IMR-90 (cell line): ENCODE measurements around the gene ATP2B2. TPM values are rescaled to one million over a fixed set of nuclear protein-coding genes. Genes with fewer than 3 reads are reported as not detected.

Experiments
- ATAC-seq: fragments of 200-7000 bp; cut with Tn5 transposase; 2 replicates; pipeline ENCODE4 v1.9.1; 2020; ENCODE audit warnings: low read depth, mild to moderate bottlenecking, moderate library complexity
- BruUV-seq: library from RNA; stranded (reverse); fragments of 400-500 nt; replicated peaks from 2 replicates; lab custom pipeline; 2021; lab: Mats Ljungman, UMichigan
- CTCF ChIA-PET: fragments of 300-600 bp; formaldehyde crosslinking; extraction: SDS; loops from one replicate; lab custom pipeline; 2021; ENCODE audit warnings: antibody characterized with exemption; lab: Yijun Ruan, JAX
- POLR2A ChIA-PET: fragments of 300-600 bp; sonication (Branson Sonifier 250); formaldehyde crosslinking; loops from one replicate; lab custom pipeline; 2022; ENCODE audit warnings: antibody characterized with exemption; ENCODE audit not compliant: unreplicated experiment; lab: Charles Lee
- DNase-seq: peaks from one replicate; pipeline ENCODE4 v3.0.0; 2013
- H2AFZ ChIP-seq: replicated peaks from 2 replicates; pipeline ENCODE3; 2013; ENCODE audit warnings: low read length, mild to moderate bottlenecking; ENCODE audit not compliant: poor library complexity
- H2AK5ac ChIP-seq: 2 replicates; pipeline ENCODE4 v1.6.1; 2013; ENCODE audit warnings: low read depth, low read length, inconsistent platforms
- H2AK9ac ChIP-seq: replicated peaks from 2 replicates; pipeline ENCODE3; 2013; ENCODE audit warnings: mild to moderate bottlenecking, low read depth, low read length, moderate library complexity; ENCODE audit not compliant: poor library complexity
- H2BK120ac ChIP-seq: 2 replicates; pipeline ENCODE4 v1.6.1; 2013; ENCODE audit warnings: low read depth, low read length, inconsistent platforms
- H2BK15ac ChIP-seq: 3 replicates; pipeline ENCODE4 v1.6.1; 2013; ENCODE audit warnings: low read depth, low read length, inconsistent platforms
- H2BK20ac ChIP-seq: 2 replicates; pipeline ENCODE4 v1.6.1; 2013; ENCODE audit warnings: low read depth, mild to moderate bottlenecking, inconsistent platforms, low read length, moderate library complexity
- H2BK5ac ChIP-seq: 2 replicates; pipeline ENCODE4 v1.6.1; 2013; ENCODE audit warnings: mild to moderate bottlenecking, low read depth, low read length, inconsistent platforms; ENCODE audit not compliant: poor library complexity, severe bottlenecking
- H3K14ac ChIP-seq: replicated peaks from 2 replicates; pipeline ENCODE4 v1.6.1; 2013; ENCODE audit warnings: low read depth, low read length, inconsistent platforms
- H3K18ac ChIP-seq: 2 replicates; pipeline ENCODE4 v1.6.1; 2013; ENCODE audit warnings: low read depth, low read length, control low read depth
- H3K23ac ChIP-seq: 2 replicates; pipeline ENCODE4 v1.6.1; 2013; ENCODE audit warnings: low read depth, low read length, inconsistent platforms
- H3K27ac ChIP-seq: 2 replicates; pipeline ENCODE4 v1.5.1; 2013; ENCODE audit warnings: mild to moderate bottlenecking, control low read depth, low read length; ENCODE audit not compliant: insufficient read depth
- H3K27me3 ChIP-seq: 2 replicates; pipeline ENCODE4 v1.6.1; 2013; ENCODE audit warnings: low read length; ENCODE audit not compliant: control insufficient read depth, insufficient read depth
- H3K36me3 ChIP-seq: 2 replicates; pipeline ENCODE4 v1.6.1; 2013; ENCODE audit warnings: low read length, mixed read lengths; ENCODE audit not compliant: control insufficient read depth, insufficient read depth
- H3K4ac ChIP-seq: 2 replicates; pipeline ENCODE4 v1.6.1; 2013; ENCODE audit warnings: low read depth, low read length, inconsistent platforms
- H3K4me1 ChIP-seq: 2 replicates; pipeline ENCODE4 v1.6.1; 2013; ENCODE audit warnings: low read length, mixed read lengths; ENCODE audit not compliant: control insufficient read depth, insufficient read depth
- H3K4me2 ChIP-seq: 2 replicates; pipeline ENCODE4 v1.6.1; 2013; ENCODE audit warnings: low read depth, mild to moderate bottlenecking, control low read depth, low read length, moderate library complexity
- H3K4me3 ChIP-seq: 2 replicates; pipeline ENCODE4 v1.5.1; 2013; ENCODE audit warnings: low read depth, mild to moderate bottlenecking, control low read depth, low read length, moderate library complexity; ENCODE audit not compliant: insufficient read depth
- H3K56ac ChIP-seq: 2 replicates; pipeline ENCODE4 v1.6.1; 2013; ENCODE audit warnings: low read length, inconsistent platforms; ENCODE audit not compliant: insufficient read depth; ENCODE audit errors: extremely low read depth
- H3K79me1 ChIP-seq, 2 experiments: 2 replicates each; pipeline ENCODE4 v1.6.1; 2013; ENCODE audit warnings: low read length in 2 of 2, inconsistent platforms in 1 of 2, low read depth in 1 of 2
- H3K9ac ChIP-seq: 2 replicates; pipeline ENCODE4 v1.6.1; 2013; ENCODE audit warnings: low read depth, low read length, control low read depth
- H3K9me1 ChIP-seq: 2 replicates; pipeline ENCODE4 v1.6.1; 2013; ENCODE audit warnings: low read length, inconsistent platforms; ENCODE audit not compliant: insufficient read depth
- H3K9me3 ChIP-seq: 2 replicates; pipeline ENCODE4 v1.6.1; 2013; ENCODE audit warnings: low read length; ENCODE audit not compliant: control insufficient read depth, insufficient read depth
- H4K20me1 ChIP-seq: 2 replicates; pipeline ENCODE4 v1.6.1; 2013; ENCODE audit warnings: low read length, inconsistent platforms; ENCODE audit not compliant: insufficient read depth
- H4K5ac ChIP-seq: 2 replicates; pipeline ENCODE4 v1.6.1; 2013; ENCODE audit warnings: mild to moderate bottlenecking, low read depth, low read length, control low read depth
- H4K8ac ChIP-seq, 2 experiments: 2 replicates each; pipeline ENCODE4 v1.6.1; 2013; ENCODE audit warnings: low read depth in 2 of 2, low read length in 2 of 2, control low read depth in 1 of 2, inconsistent platforms in 1 of 2
- H4K91ac ChIP-seq: 2 replicates; pipeline ENCODE4 v1.6.1; 2013; ENCODE audit warnings: low read depth, low read length, inconsistent platforms; ENCODE audit not compliant: insufficient read depth
- BHLHE40 ChIP-seq: fragments of 150-350 bp; IDR thresholded peaks from 2 replicates; pipeline ENCODE4 v1.6.1; 2016; ENCODE audit warnings: mild to moderate bottlenecking, low read depth, low read length
- CEBPB ChIP-seq: IDR thresholded peaks from 2 replicates; pipeline ENCODE4 v1.6.1; 2012; ENCODE audit warnings: low read depth, low read length, improper control_type of control experiment
- CHD1 ChIP-seq: IDR thresholded peaks from 2 replicates; pipeline ENCODE4 v1.6.1; 2012; ENCODE audit warnings: low read depth, low read length, improper control_type of control experiment
- CTCF ChIP-seq: conservative IDR thresholded peaks from 2 replicates; pipeline ENCODE4 v1.5.1; 2012; ENCODE audit warnings: mild to moderate bottlenecking, low read depth, low read length, improper control_type of control experiment
- ELK1 ChIP-seq: fragments of 150-350 bp; IDR thresholded peaks from 2 replicates; pipeline ENCODE4 v1.6.1; 2016; ENCODE audit warnings: low read depth, mild to moderate bottlenecking, low read length, moderate library complexity, borderline replicate concordance
- FOS ChIP-seq: fragments of 150-350 bp; IDR thresholded peaks from 2 replicates; pipeline ENCODE4 v1.6.1; 2016; ENCODE audit warnings: low read depth, low read length
- MAFK ChIP-seq: IDR thresholded peaks from 2 replicates; pipeline ENCODE4 v1.6.1; 2012; ENCODE audit warnings: low read depth, low read length, improper control_type of control experiment
- MAZ ChIP-seq: IDR thresholded peaks from 2 replicates; pipeline ENCODE4 v1.6.1; 2012; ENCODE audit warnings: low read depth, mild to moderate bottlenecking, low read length, improper control_type of control experiment, moderate library complexity, borderline replicate concordance
- MXI1 ChIP-seq: IDR thresholded peaks from 2 replicates; pipeline ENCODE4 v1.6.1; 2012; ENCODE audit warnings: low read depth, mild to moderate bottlenecking, low read length, moderate library complexity, borderline replicate concordance
- NFE2L2 ChIP-seq: fragments of 150-350 bp; IDR thresholded peaks from 2 replicates; pipeline ENCODE4 v1.6.1; 2016; ENCODE audit warnings: low read depth, mild to moderate bottlenecking, low read length
- POLR2A ChIP-seq: IDR thresholded peaks from 2 replicates; pipeline ENCODE4 v1.6.1; 2012; ENCODE audit warnings: mild to moderate bottlenecking, low read depth, low read length
- RAD21 ChIP-seq: IDR thresholded peaks from 2 replicates; pipeline ENCODE4 v1.6.1; 2012; ENCODE audit warnings: low read length, improper control_type of control experiment
- RCOR1 ChIP-seq: IDR thresholded peaks from 2 replicates; pipeline ENCODE4 v1.6.1; 2012; ENCODE audit warnings: mild to moderate bottlenecking, low read length, improper control_type of control experiment; ENCODE audit not compliant: insufficient replicate concordance
- RFX5 ChIP-seq: IDR thresholded peaks from 2 replicates; pipeline ENCODE4 v1.8.0; 2012; ENCODE audit warnings: low read depth, mild to moderate bottlenecking, low read length, moderate library complexity
- SMC3 ChIP-seq: fragments of 150-350 bp; IDR thresholded peaks from 2 replicates; pipeline ENCODE4 v1.6.1; 2016; ENCODE audit warnings: low read depth, mild to moderate bottlenecking, antibody characterized with exemption, low read length, moderate library complexity
- USF2 ChIP-seq: fragments of 150-350 bp; IDR thresholded peaks from 2 replicates; pipeline ENCODE4 v1.6.1; 2017; ENCODE audit warnings: mild to moderate bottlenecking, antibody characterized with exemption, low read length, low read depth
- WGBS, 2 experiments: methylation state at CpG; one replicate each; pipeline versions ENCODE4 v1.1.5 to v1.1.7; 2013; ENCODE audit warnings: missing lambda C conversion rate in 2 of 2; ENCODE audit not compliant: insufficient read length in 1 of 2; ENCODE audit errors: extremely low coverage in 2 of 2; 5-methylcytosine and 5-hydroxymethylcytosine counted together
- dilution Hi-C: fragments of 300-500 bp; cut with HindIII; formaldehyde crosslinking; loops from one replicate; pipeline ENCODE4 v1.14.3; 2018; ENCODE audit warnings: low sequenced_read_pairs; ENCODE audit not compliant: unreplicated experiment
- in situ Hi-C: fragments of 300-500 bp; cut with MboI; formaldehyde crosslinking; loops from 3 replicates; pipeline ENCODE4 v1.14.3; 2019; ENCODE audit warnings: low sequenced_read_pairs, inconsistent platforms, mixed read lengths
- intact Hi-C: fragments of 100-400 bp; cut with micrococcal nuclease; formaldehyde crosslinking; loops from 2 replicates; pipeline ENCODE4 v1.10.0; 2022
- polyA plus RNA-seq, 3 experiments: library from polyadenylated mRNA; depleted of rRNA; stranded (reverse); fragments of >200 nt; gene quantifications; 2 replicates each; pipeline ENCODE4 v1.2.3, GENCODE V29; 2012; ENCODE audit warnings: low replicate concordance in 1 of 3
- total RNA-seq: library from RNA; depleted of rRNA; stranded (reverse); fragments of >200 nt; gene quantifications from 2 replicates; pipeline ENCODE4 v1.2.3, GENCODE V29; 2012

ATP2B2 gene
- total and polyA plus RNA-seq, 2 of the 4 experiments (the other 2 are of a cell fraction), result under 0.01 to 0.02 TPM

GRCh38 chr3:10396083-10396482 lies 109.3 kb downstream of the ATP2B2 start:
- no peak overlapping the region for H3K9ac ChIP-seq
- DNase-seq (no peak), ATAC-seq (no peak)
- H2AFZ ChIP-seq, result no peak overlapping the region
- H3K4me3 ChIP-seq, result no peak overlapping the region
- no peak overlapping the region for H3K4ac ChIP-seq
- H3K23ac ChIP-seq, result no peak overlapping the region
- no peak overlapping the region for H2AK9ac ChIP-seq
- H3K14ac ChIP-seq, result no peak overlapping the region
- H2BK15ac ChIP-seq, result no peak overlapping the region
- in situ Hi-C loops (no loop called here), dilution Hi-C loops (no loop called here), intact Hi-C loops (no loop called here)
- H3K36me3 ChIP-seq, result no peaks in the 10 kb centered on the region
- H3K56ac ChIP-seq, result no peak overlapping the region
- peaks cover 3% of the 10 kb centered on the region for H3K4me1 ChIP-seq
- no peak overlapping the region for H2BK120ac ChIP-seq
- POLR2A ChIA-PET, result no interaction called here
- H3K9me3 ChIP-seq, result no peaks in the 10 kb centered on the region
- H4K8ac ChIP-seq, result no peak overlapping the region
- no peaks in the 10 kb centered on the region for H3K79me1 ChIP-seq
- H4K20me1 ChIP-seq, result no peaks in the 10 kb centered on the region; the same call in 1 of the 2 replicates
- TF ChIP-seq ELK1 (no peak), SMC3 (no peak), CTCF (no peak), RAD21 (no peak), RCOR1 (no peak), NFE2L2 (no peak), CEBPB (no peak), FOS (no peak), MXI1 (no peak), MAFK (no peak), RFX5 (no peak), USF2 (no peak), CHD1 (no peak), POLR2A (no peak), BHLHE40 (no peak), MAZ (no peak)
- CTCF ChIA-PET, result interaction anchor here (0.6 kb wide), 1 partner anchor 342 kb away, joined by 3 read pairs; no protein-coding TSS in a partner anchor
- no peak overlapping the region for H4K5ac ChIP-seq
- no peak overlapping the region for H4K91ac ChIP-seq
- no peaks in the 10 kb centered on the region for H3K9me1 ChIP-seq
- H3K4me2 ChIP-seq, result no peak overlapping the region
- no TSS peak for BruUV-seq
- H2BK5ac ChIP-seq, result no peak overlapping the region
- no peak overlapping the region for H2BK20ac ChIP-seq
- peaks cover 38% of the 10 kb centered on the region for H3K27me3 ChIP-seq
- no peak overlapping the region for H3K27ac ChIP-seq
- WGBS, 2 experiments, result no CpG with 5 or more reads among the region's 4 CpGs
- H3K18ac ChIP-seq, result no peak overlapping the region
- H2AK5ac ChIP-seq, result no peak overlapping the region
